Astrocyte (in vitro differentiated cells and primary cell): ENCODE data around the gene OXSM. TPM values are rescaled to one million over a fixed set of nuclear protein-coding genes. Genes with fewer than 3 reads are reported as not detected.

ENCODE experiments used
- DNase-seq: peaks from one replicate; pipeline ENCODE4 v3.0.0-alpha.2; 2010; ENCODE audit warnings: low read depth
- FAIRE-seq: peaks from 2 replicates; lab custom pipeline; 2011; peaks lifted over from hg19 to GRCh38; lab: Jason Lieb, UNC
- H2AFZ ChIP-seq: 2 replicates; pipeline ENCODE4 v1.6.0; 2012; ENCODE audit warnings: low read depth, low read length, inconsistent platforms
- H3K27ac ChIP-seq: 2 replicates; pipeline ENCODE4 v1.5.1; 2011; ENCODE audit warnings: low read depth, low read length, inconsistent platforms
- H3K27me3 ChIP-seq: 2 replicates; pipeline ENCODE4 v1.6.0; 2011; ENCODE audit warnings: low read length, inconsistent platforms; ENCODE audit not compliant: insufficient read depth
- H3K36me3 ChIP-seq: 2 replicates; pipeline ENCODE4 v1.5.1; 2011; ENCODE audit warnings: low read length, inconsistent platforms; ENCODE audit not compliant: insufficient read depth
- H3K4me1 ChIP-seq: 2 replicates; pipeline ENCODE4 v1.5.1; 2011; ENCODE audit warnings: low read length, inconsistent platforms; ENCODE audit not compliant: insufficient read depth
- H3K4me2 ChIP-seq: 2 replicates; pipeline ENCODE4 v1.6.0; 2012; ENCODE audit warnings: low read length, inconsistent platforms
- H3K4me3 ChIP-seq: 2 replicates; pipeline ENCODE4 v1.5.1; 2011; ENCODE audit warnings: low read depth, mild to moderate bottlenecking, low read length, inconsistent platforms; ENCODE audit not compliant: insufficient read depth
- H3K79me2 ChIP-seq: 2 replicates; pipeline ENCODE4 v1.6.0; 2012; ENCODE audit warnings: mild to moderate bottlenecking, low read length, inconsistent platforms; ENCODE audit not compliant: insufficient read depth
- H3K9ac ChIP-seq: 2 replicates; pipeline ENCODE4 v1.6.0; 2012; ENCODE audit warnings: mild to moderate bottlenecking, low read length, inconsistent platforms
- H3K9me3 ChIP-seq: 2 replicates; pipeline ENCODE4 v1.5.1; 2012; ENCODE audit warnings: low read depth, mild to moderate bottlenecking, low read length, inconsistent platforms; ENCODE audit not compliant: insufficient read depth
- H4K20me1 ChIP-seq: 2 replicates; pipeline ENCODE4 v1.6.0; 2012; ENCODE audit warnings: low read length, inconsistent platforms; ENCODE audit not compliant: insufficient read depth
- H3K27ac Mint-ChIP-seq: one replicate; pipeline ENCODE4 v1.8.0; 2021; ENCODE audit warnings: mild to moderate bottlenecking, mixed read lengths; ENCODE audit not compliant: unreplicated experiment
- H3K27me3 Mint-ChIP-seq: one replicate; pipeline ENCODE4 v1.8.0; 2021; ENCODE audit warnings: low read depth, mixed read lengths; ENCODE audit not compliant: unreplicated experiment
- H3K36me3 Mint-ChIP-seq: one replicate; pipeline ENCODE4 v1.8.0; 2021; ENCODE audit warnings: low read depth, mixed read lengths; ENCODE audit not compliant: unreplicated experiment
- H3K4me1 Mint-ChIP-seq: one replicate; pipeline ENCODE4 v1.8.0; 2021; ENCODE audit warnings: low read depth, mixed read lengths; ENCODE audit not compliant: unreplicated experiment
- H3K4me3 Mint-ChIP-seq: one replicate; pipeline ENCODE4 v1.8.0; 2021; ENCODE audit warnings: mild to moderate bottlenecking, moderate library complexity, mixed read lengths; ENCODE audit not compliant: unreplicated experiment
- H3K9me3 Mint-ChIP-seq: one replicate; pipeline ENCODE4 v1.8.0; 2021; ENCODE audit warnings: mild to moderate bottlenecking, mixed read lengths; ENCODE audit not compliant: unreplicated experiment
- CTCF ChIP-seq: IDR thresholded peaks from 2 replicates; pipeline ENCODE4 v1.5.1; 2011; ENCODE audit warnings: low read depth, mild to moderate bottlenecking, inconsistent platforms, low read length, moderate library complexity; ENCODE audit not compliant: insufficient read depth
- EZH2 ChIP-seq: IDR thresholded peaks from 2 replicates; pipeline ENCODE4 v1.6.1; 2012; ENCODE audit warnings: mild to moderate bottlenecking, low read length, inconsistent platforms; ENCODE audit not compliant: insufficient read depth
- total RNA-seq: library from RNA; stranded (reverse); gene quantifications from 2 replicates; pipeline ENCODE4 v1.2.1, GENCODE V29; 2021

OXSM gene
- total RNA-seq, 1 donor from 2014 or later: 6.1 TPM

DNA sequence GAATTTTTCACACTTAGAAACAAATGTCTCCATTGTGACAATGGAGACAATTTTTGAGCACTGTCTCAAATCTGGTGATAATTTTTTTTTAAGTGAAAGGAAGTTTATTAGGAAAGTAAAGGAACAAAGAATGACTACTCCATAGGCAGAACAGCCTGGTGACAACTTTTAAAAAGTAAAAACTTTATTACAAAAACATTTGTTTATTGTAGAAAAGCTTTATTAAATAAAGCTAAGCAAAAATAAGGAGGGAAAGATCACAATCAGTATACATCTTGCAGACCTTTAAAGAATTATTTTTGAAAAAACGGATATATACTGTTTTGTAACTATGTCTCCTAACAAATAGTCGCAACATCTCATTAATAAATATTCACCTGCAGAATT lies 688 bp upstream of the OXSM start:
- Mint-ChIP-seq H3K4me3 (peak overlapping the region; percentile 93), H3K27me3 (no peaks in the 10 kb centered on the region), H3K27ac (peak overlapping the region; percentile 99), H3K36me3 (no peaks in the 10 kb centered on the region), H3K4me1 (peaks cover 2% of the 10 kb centered on the region), H3K9me3 (no peaks in the 10 kb centered on the region)
- Histone ChIP-seq H3K36me3 (no peaks in the 10 kb centered on the region), H3K27ac (peak overlapping the region; percentile 93), H2AFZ (peak overlapping the region; percentile 86), H3K9ac (peak overlapping the region; percentile 93), H3K4me2 (peak overlapping the region; percentile 93), H3K4me3 (peak overlapping the region; percentile 92), H3K9me3 (no peaks in the 10 kb centered on the region), H4K20me1 (no peaks in the 10 kb centered on the region), H3K27me3 (no peaks in the 10 kb centered on the region), H3K79me2 (peaks cover 17% of the 10 kb centered on the region), H3K4me1 (peaks cover 8% of the 10 kb centered on the region)
- FAIRE-seq: no peak
- no peak for DNase-seq
- TF ChIP-seq CTCF: no peak
- TF ChIP-seq EZH2: no peak

DNA sequence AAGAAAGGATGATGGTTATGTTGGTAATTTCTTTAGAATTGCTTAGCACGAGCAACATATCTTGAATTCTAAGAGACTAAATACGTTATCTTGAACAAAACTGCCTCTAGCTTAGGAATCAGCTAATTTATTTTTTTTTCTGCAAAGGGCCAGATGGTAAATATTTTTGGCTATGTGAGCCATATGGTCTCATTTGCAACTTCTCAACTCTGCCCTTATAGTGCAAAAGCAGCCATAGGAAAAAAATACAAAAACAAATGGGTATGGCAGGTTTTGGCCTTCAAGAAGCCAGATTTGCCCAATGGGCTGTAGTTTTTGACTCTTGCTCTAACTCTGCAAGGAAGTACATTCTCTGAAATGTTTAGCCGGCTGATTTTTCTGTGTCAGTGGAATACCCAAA lies 11.9 kb downstream of the OXSM start:
- Histone ChIP-seq H3K9me3 (no peaks in the 10 kb centered on the region), H3K9ac (no peak overlapping the region), H3K4me1 (no peaks in the 10 kb centered on the region), H3K27me3 (no peaks in the 10 kb centered on the region), H3K79me2 (no peaks in the 10 kb centered on the region), H3K4me2 (no peak overlapping the region), H2AFZ (no peak overlapping the region), H4K20me1 (no peaks in the 10 kb centered on the region), H3K4me3 (no peak overlapping the region), H3K36me3 (no peaks in the 10 kb centered on the region), H3K27ac (no peak overlapping the region)
- H3K27ac Mint-ChIP-seq: no peak overlapping the region
- no peak for FAIRE-seq
- DNase-seq: no peak
- no peak overlapping the region for H3K4me3 Mint-ChIP-seq
- H3K27me3 Mint-ChIP-seq: no peaks in the 10 kb centered on the region
- H3K36me3 Mint-ChIP-seq: no peaks in the 10 kb centered on the region
- no peak for TF ChIP-seq EZH2
- TF ChIP-seq CTCF: no peak
- H3K9me3 Mint-ChIP-seq: no peaks in the 10 kb centered on the region
- no peaks in the 10 kb centered on the region for H3K4me1 Mint-ChIP-seq

- no peaks in the 10 kb centered on the region for H3K9me3 ChIP-seq
- no peaks in the 10 kb centered on the region for H4K20me1 ChIP-seq
- H3K27me3 ChIP-seq: no peaks in the 10 kb centered on the region
- H3K27ac Mint-ChIP-seq: no peak overlapping the region
- H3K4me1 Mint-ChIP-seq: no peaks in the 10 kb centered on the region
- H3K27me3 Mint-ChIP-seq: no peaks in the 10 kb centered on the region
- no peaks in the 10 kb centered on the region for H3K36me3 Mint-ChIP-seq
- no peaks in the 10 kb centered on the region for H3K9me3 Mint-ChIP-seq
- FAIRE-seq (no peak), DNase-seq (no peak)
- no peaks in the 10 kb centered on the region for H3K4me1 ChIP-seq
- H3K79me2 ChIP-seq: no peaks in the 10 kb centered on the region
- no peak overlapping the region for H3K9ac ChIP-seq
- H3K27ac ChIP-seq: no peak overlapping the region
- TF ChIP-seq EZH2 (no peak), CTCF (no peak)
- H3K4me2 ChIP-seq: no peak overlapping the region
- H3K36me3 ChIP-seq: no peaks in the 10 kb centered on the region
- no peak overlapping the region for H2AFZ ChIP-seq
- no peak overlapping the region for H3K4me3 ChIP-seq
- no peak overlapping the region for H3K4me3 Mint-ChIP-seq
These were observed 13.9 kb downstream of the OXSM start for GRCh38 chr3:25803833-25804232.
